T-helper 2 cell (primary cell): Measurements from ENCODE around the gene LEMD3.

ENCODE experiments used
- DNase-seq, 5 experiments: peaks; one replicate each; pipeline versions ENCODE4 v3.0.0 to v3.0.0-alpha.2; 2012 to 2022

The LEMD3 gene

GRCh38 chr12:65208964-65209654, 39.7 kb downstream of the LEMD3 start:
- DNase-seq, result no peak

GRCh38 chr12:65209655-65210043, 40.3 kb downstream of the LEMD3 start:
- no peak for DNase-seq

- no peak for DNase-seq
Observed at GRCh38 chr12:65217086-65217485, 47.7 kb downstream of the LEMD3 start.

- DNase-seq, result no peak
Observed at GRCh38 chr12:65220761-65221160, 51.4 kb downstream of the LEMD3 start.

- no peak for DNase-seq
Observed at GRCh38 chr12:65229441-65229840, 60.1 kb downstream of the LEMD3 start.

GRCh38 chr12:65232476-65233077, 63.2 kb downstream of the LEMD3 start:
- peak in 1 of 5 experiments; percentile 25 for DNase-seq

GRCh38 chr12:65237153-65237552, 67.8 kb downstream of the LEMD3 start:
- DNase-seq, result no peak

GRCh38 chr12:65238609-65239008, 69.2 kb downstream of the LEMD3 start:
- DNase-seq, result no peak

GRCh38 chr12:65248656-65249633, 79.6 kb downstream of the LEMD3 start:
- peak in 1 of 5 experiments; percentile 10 for DNase-seq

- no peak for DNase-seq
Observed at GRCh38 chr12:65252515-65252914, 83.1 kb downstream of the LEMD3 start.

- DNase-seq, result no peak
Observed at GRCh38 chr12:65257986-65258385, 88.6 kb downstream of the LEMD3 start.

- no peak for DNase-seq
Observed at GRCh38 chr12:65259501-65259900, 90.1 kb downstream of the LEMD3 start.

- no peak for DNase-seq
Observed at GRCh38 chr12:65263777-65264176, 94.4 kb downstream of the LEMD3 start.

GRCh38 chr12:65266408-65266807, 97.0 kb downstream of the LEMD3 start:
- no peak for DNase-seq

GRCh38 chr12:65269603-65270002, 100.2 kb downstream of the LEMD3 start:
- DNase-seq, result no peak

GRCh38 chr12:65274602-65275272, 105.4 kb downstream of the LEMD3 start:
- no peak for DNase-seq

- DNase-seq, result no peak
Observed at GRCh38 chr12:65275627-65276026, 106.2 kb downstream of the LEMD3 start.

GRCh38 chr12:65276916-65277530, 107.6 kb downstream of the LEMD3 start:
- no peak for DNase-seq

GRCh38 chr12:65277994-65278575, 108.7 kb downstream of the LEMD3 start:
- no peak for DNase-seq

- no peak for DNase-seq
Observed at GRCh38 chr12:65278576-65279368, 109.4 kb downstream of the LEMD3 start, which contains the start of gene MSRB3. Gene MSRB3, plus strand, starts transcription at chr12:65278683. Its CDS starts 29,897 bp downstream, at chr12:65308580.
